ENCODE data around the gene ERP27.

DNA sequence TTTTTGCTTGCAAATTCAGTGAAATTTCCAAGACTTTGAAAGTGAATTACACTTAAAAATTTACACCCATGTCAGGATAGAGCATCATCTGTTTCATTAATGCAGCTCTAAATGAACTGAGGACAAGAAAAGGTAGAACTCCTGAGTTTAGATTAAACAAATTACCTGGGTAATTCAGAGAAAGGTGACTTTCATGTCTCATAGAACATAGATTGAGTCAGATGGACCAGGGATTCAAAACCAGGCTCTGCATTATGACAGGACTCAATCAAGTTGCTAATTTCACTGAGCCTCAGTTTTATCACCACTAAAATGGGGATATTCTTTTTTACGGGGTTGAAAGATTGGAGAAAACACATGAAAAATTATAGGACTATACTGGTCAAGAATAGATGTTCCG, 18.6 kb upstream of the ERP27 start:
- TF ChIP-seq POLR2AphosphoS5 (IDR thresholded peaks at IDR 0.05; ENCODE audit: low read depth, low read length) = no peak
- no peak for TF ChIP-seq POLR2A (IDR thresholded peaks at IDR 0.05; ENCODE audit: low read depth, low read length)
